ENCODE results near the gene GATAD1. TPM values are rescaled to one million over a fixed set of nuclear protein-coding genes. Genes with fewer than 3 reads are reported as not detected.

Gene GATAD1
- total RNA-seq, 1 experiment from 2014 or later = 19.4 TPM

DNA sequence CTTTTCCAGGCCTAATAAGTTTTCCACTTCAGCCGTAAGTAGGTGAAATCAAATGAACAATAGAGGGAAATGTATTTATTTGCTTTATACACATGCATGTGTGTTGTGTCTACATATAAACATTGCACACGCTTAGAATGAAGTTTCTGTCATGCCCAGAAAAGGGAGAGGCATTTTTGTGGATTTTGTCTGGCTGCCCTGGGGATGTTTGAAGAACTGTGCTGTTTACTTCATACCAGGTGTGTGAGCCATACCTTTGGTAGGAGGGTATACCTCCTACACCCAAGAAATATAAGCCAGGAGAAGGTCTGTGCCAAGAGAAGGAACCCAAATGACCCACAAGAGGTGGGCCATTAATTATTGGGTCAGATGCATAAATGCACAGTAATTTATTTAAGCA, 12.8 kb downstream of the GATAD1 start:
- DNase-seq (ENCODE audit: low spot score) = no peak
- H3K27ac ChIP-seq (ENCODE audit: low read depth, low read length, poor library complexity, severe bottlenecking) = no peak overlapping the region
- no peaks in the 10 kb centered on the region for H3K9me3 ChIP-seq (ENCODE audit: low read depth, low read length, poor library complexity, severe bottlenecking)
- H3K4me3 ChIP-seq (ENCODE audit: low read depth, low read length, poor library complexity, severe bottlenecking) = no peak overlapping the region
- intact Hi-C loops (cut with micrococcal nuclease; ENCODE audit: unreplicated experiment) = no loop called here
- H3K36me3 ChIP-seq (ENCODE audit: insufficient read depth, low read length, poor library complexity, severe bottlenecking) = peaks cover 18% of the 10 kb centered on the region
- ChIA-PET CTCF (interaction anchor here (1.9 kb wide), 1 partner anchor 12 kb away, joined by 11 read pairs; no protein-coding TSS in a partner anchor), POLR2A (ENCODE audit: low non-redundant PET) (no interaction called here)
- BruUV-seq (replicated peaks) = no TSS peak
- H3K4me1 ChIP-seq (ENCODE audit: insufficient read depth, low read length, poor library complexity, severe bottlenecking) = no peaks in the 10 kb centered on the region
- no peak for TF ChIP-seq EZH2 (IDR thresholded peaks at IDR 0.05; ENCODE audit: borderline replicate concordance, low read depth, low read length, poor library complexity, severe bottlenecking)
- TF ChIP-seq, protein P1, sequence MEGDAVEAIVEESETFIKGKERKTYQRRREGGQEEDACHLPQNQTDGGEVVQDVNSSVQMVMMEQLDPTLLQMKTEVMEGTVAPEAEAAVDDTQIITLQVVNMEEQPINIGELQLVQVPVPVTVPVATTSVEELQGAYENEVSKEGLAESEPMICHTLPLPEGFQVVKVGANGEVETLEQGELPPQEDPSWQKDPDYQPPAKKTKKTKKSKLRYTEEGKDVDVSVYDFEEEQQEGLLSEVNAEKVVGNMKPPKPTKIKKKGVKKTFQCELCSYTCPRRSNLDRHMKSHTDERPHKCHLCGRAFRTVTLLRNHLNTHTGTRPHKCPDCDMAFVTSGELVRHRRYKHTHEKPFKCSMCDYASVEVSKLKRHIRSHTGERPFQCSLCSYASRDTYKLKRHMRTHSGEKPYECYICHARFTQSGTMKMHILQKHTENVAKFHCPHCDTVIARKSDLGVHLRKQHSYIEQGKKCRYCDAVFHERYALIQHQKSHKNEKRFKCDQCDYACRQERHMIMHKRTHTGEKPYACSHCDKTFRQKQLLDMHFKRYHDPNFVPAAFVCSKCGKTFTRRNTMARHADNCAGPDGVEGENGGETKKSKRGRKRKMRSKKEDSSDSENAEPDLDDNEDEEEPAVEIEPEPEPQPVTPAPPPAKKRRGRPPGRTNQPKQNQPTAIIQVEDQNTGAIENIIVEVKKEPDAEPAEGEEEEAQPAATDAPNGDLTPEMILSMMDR (conservative IDR thresholded peaks at IDR 0.05; ENCODE audit: low read depth, low read length) = no peak
- no peaks in the 10 kb centered on the region for H3K27me3 ChIP-seq (replicated peaks; ENCODE audit: insufficient read depth, low read depth, low read length, poor library complexity)

DNA sequence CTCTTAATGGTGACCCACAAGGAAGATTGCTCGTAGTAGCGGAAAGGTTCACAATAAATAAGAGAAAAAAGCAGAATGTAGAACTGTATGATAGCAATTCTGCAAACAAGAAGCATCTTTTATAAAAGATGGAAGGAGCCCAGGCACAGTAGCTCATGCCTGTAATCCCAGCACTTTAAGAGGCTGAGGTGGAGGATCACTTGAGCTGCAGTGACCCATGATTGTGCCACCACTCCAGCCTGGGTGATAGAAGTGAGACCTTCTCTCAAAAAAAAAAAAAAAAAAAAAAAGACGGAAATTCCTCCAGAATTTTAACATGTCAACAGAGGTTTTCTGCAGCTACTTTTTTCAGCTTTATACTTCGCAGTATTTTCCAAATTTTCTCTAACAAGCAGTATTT, 13.2 kb downstream of the GATAD1 start:
- no peak for TF ChIP-seq EZH2 (IDR thresholded peaks at IDR 0.05; ENCODE audit: borderline replicate concordance, low read depth, low read length, poor library complexity, severe bottlenecking)
- TF ChIP-seq, protein P1 (conservative IDR thresholded peaks at IDR 0.05; ENCODE audit: low read depth, low read length) = no peak
- H3K4me3 ChIP-seq (ENCODE audit: low read depth, low read length, poor library complexity, severe bottlenecking) = no peak overlapping the region
- intact Hi-C loops (cut with micrococcal nuclease; ENCODE audit: unreplicated experiment) = no loop called here
- H3K27ac ChIP-seq (ENCODE audit: low read depth, low read length, poor library complexity, severe bottlenecking) = no peak overlapping the region
- no peaks in the 10 kb centered on the region for H3K4me1 ChIP-seq (ENCODE audit: insufficient read depth, low read length, poor library complexity, severe bottlenecking)
- H3K9me3 ChIP-seq (ENCODE audit: low read depth, low read length, poor library complexity, severe bottlenecking) = no peaks in the 10 kb centered on the region
- ChIA-PET POLR2A (ENCODE audit: low non-redundant PET) (no interaction called here), CTCF (interaction anchor here (1.0 to 1.9 kb wide), 2 partner anchors 12 to 149 kb away, joined by 4 to 11 read pairs; no protein-coding TSS in a partner anchor)
- H3K36me3 ChIP-seq (ENCODE audit: insufficient read depth, low read length, poor library complexity, severe bottlenecking) = peaks cover 14% of the 10 kb centered on the region
- no peak for DNase-seq (ENCODE audit: low spot score)
- no peaks in the 10 kb centered on the region for H3K27me3 ChIP-seq (replicated peaks; ENCODE audit: insufficient read depth, low read depth, low read length, poor library complexity)
- no TSS peak for BruUV-seq (replicated peaks)

DNA sequence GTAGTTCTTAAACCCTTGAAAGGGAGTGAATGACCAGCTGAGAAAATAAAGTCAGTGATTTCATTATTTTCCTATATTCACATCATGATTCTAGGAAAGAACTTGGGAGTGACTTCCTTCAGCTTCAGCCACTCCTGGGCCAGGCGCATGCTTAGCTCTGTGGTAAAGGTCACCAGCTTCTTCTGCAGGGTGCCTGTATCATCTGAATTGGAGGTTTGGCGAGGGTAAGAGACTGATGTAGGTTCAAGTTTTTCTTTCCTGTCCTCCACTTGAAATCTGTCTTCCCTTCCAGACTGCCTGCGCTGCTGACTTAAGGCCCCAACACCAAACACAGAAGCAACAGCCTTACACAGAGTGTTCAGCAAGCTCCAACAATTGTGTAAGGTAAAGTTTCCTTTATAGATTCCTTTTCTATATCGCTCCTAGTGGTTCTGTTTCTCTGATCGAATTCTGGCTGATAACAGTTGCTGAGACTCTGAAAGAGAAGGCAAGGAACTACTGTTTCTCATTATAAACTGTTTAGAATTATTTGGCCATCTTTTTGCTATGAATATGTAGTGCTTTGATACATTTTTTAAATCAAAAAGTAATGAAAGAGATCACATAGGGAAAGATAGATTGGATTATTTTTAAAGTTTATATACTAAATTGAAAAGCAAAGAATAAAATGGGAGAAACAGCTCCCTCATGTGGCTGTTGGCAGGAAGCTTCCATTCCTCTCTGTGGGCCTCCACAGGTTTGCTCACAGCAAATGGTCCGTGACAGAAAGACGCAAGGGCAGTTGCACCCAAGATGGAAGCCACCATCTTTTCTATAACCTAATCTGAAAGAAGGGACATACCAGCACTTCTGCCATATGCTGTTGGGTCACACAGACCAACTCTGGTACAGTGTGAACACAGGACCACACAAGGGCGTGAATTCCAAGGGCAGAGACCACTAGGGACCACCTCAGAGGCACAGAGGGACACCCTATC, 14.0 kb downstream of the GATAD1 start:
- ChIA-PET POLR2A (ENCODE audit: low non-redundant PET) (no interaction called here), CTCF (interaction anchor here (1.0 to 1.9 kb wide), 2 partner anchors 13 to 148 kb away, joined by 4 to 11 read pairs; no protein-coding TSS in a partner anchor)
- H3K4me1 ChIP-seq (ENCODE audit: insufficient read depth, low read length, poor library complexity, severe bottlenecking) = no peaks in the 10 kb centered on the region
- H3K27me3 ChIP-seq (replicated peaks; ENCODE audit: insufficient read depth, low read depth, low read length, poor library complexity) = no peaks in the 10 kb centered on the region
- no TSS peak for BruUV-seq (replicated peaks)
- TF ChIP-seq, protein P1 (conservative IDR thresholded peaks at IDR 0.05; ENCODE audit: low read depth, low read length) = peak; percentile 90
- TF ChIP-seq EZH2 (IDR thresholded peaks at IDR 0.05; ENCODE audit: borderline replicate concordance, low read depth, low read length, poor library complexity, severe bottlenecking) = no peak
- H3K9me3 ChIP-seq (ENCODE audit: low read depth, low read length, poor library complexity, severe bottlenecking) = no peaks in the 10 kb centered on the region
- no peak overlapping the region for H3K27ac ChIP-seq (ENCODE audit: low read depth, low read length, poor library complexity, severe bottlenecking)
- DNase-seq (ENCODE audit: low spot score) = peak; percentile 63
- intact Hi-C loops (cut with micrococcal nuclease; ENCODE audit: unreplicated experiment) = no loop called here
- H3K36me3 ChIP-seq (ENCODE audit: insufficient read depth, low read length, poor library complexity, severe bottlenecking) = peaks cover 6% of the 10 kb centered on the region
- no peak overlapping the region for H3K4me3 ChIP-seq (ENCODE audit: low read depth, low read length, poor library complexity, severe bottlenecking)

Data from A673 (cell line).